GM19455 (cell line): ENCODE results near the gene TUSC7.

Source experiments
- ATAC-seq: cut with Tn5 transposase; IDR thresholded peaks from one replicate; pipeline ENCODE4 v1.9.1; 2021; ENCODE audit not compliant: unreplicated experiment

The TUSC7 gene

DNA sequence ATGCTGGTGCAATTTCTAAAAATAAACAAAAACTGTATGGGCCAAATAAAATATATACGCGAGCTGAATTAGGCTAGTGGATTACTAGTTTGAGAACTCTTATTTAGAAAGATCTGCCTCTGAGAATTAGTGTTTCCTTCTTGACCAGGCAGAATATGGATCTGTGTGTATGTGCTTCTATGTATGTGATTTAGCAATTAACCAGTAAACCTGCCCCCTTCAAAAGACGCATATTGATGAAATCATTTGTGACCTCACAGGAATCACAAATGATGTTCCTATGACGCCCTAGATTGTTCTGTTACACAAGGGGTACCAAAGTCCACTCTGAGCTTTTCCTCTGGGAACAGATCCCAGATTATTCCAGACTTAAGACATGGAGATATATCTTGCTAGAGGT is at the start of gene TUSC7:
Gene TUSC7 (plus strand): TSS at position 301 of the 400 bp plus-strand sequence.
- ATAC-seq: no peak

DNA sequence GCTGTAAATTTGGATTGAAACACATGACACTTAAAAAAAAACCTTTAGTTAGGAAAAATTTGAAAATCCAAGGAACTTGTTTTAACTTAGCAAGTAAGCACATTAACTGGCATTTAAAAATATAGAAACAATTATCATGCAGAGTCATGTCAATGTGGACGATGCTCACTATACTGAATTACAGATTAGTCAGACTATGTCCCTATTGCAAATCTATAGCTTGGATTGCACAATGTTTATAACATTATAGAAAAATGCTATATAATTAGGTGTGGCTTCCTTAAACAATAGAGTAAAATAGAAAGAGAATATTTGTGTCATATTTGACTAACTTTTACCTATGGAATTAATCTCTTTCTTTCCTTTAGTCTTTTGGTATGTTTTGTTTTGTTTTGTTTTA is 48.4 kb upstream of the TUSC7 start:
- no peak for ATAC-seq

DNA sequence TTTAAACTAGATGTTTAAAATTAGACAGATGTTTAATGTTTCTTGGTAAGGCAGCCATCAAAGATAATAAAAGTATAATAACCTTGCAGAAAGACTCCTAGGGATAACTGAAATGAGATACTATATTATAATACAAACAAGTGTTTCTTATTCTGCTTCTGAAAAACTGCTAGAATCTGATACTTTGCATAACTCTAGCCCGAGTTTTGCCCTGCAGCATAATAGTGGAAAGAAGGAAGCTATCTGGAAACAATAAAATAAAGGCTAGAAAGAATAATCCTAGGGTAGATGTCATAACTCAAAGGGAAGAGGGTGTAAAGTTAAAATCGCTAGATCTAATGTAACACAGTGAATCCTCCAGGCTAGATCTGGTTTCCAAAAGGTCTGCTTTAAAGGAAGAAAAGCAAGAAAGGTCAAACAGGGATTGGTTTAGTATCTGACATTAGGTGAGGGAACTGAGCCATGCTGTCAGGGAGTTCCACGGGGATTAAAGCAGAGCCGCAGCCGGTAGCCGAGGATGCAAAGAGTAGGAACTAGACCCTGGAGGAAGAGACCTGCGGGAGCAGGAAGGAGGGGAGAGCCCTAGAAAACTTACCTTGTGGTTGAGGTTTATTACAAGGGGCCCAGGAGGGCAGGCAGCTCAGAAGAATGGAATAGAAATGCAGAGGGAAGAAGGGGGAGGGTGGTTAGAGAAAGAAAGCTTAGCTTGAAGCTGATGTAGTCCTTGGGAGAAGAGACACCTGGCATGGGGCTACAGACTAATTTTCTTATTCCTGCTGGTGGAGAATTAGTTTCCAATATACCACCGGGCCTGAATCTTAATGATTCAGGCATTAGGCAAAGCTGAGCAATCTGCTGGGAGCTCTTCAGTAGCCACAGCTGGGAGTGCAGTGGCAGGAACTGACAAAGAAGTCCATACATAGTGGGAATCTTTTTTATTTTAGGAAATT is 46.1 kb upstream of the TUSC7 start:
- no peak for ATAC-seq

DNA sequence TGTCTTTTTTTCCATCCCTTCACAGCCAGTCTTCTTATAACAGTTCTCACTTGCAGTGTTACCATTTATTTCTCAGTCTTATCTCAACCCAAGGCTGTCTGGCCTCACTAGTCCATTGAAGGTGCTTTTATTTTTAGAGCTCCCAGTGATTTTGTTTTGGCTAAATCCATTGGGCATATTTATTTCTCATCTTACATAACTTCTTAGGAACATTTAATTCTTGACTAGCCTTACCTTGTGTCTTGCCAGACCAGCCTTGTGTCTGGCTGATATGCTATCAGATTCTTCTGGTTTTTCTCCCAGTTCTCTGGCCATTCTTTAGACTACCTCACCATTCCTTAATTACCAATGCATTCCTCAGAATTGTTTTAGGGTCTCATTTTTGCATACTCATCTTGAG is 42.3 kb upstream of the TUSC7 start:
- ATAC-seq: no peak

DNA sequence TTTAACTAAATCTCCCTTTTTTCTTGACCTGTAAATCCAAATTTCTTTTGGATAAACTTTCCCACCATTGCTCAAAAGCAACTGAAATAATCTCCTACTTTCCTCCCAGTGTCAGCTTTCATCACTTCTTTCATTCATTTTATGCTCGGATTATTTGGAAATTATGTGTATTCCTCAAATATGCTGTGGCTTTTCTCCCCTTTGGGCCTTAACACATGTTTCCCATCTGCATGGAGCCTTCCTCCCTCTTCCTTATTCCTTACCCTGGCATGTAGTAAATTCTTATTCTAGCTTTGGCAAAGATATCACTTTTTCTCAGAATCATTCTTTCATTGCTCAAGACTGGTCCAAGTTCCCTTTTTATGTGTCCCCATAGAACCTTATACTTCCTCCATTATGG is 41.8 kb upstream of the TUSC7 start:
- ATAC-seq: no peak

DNA sequence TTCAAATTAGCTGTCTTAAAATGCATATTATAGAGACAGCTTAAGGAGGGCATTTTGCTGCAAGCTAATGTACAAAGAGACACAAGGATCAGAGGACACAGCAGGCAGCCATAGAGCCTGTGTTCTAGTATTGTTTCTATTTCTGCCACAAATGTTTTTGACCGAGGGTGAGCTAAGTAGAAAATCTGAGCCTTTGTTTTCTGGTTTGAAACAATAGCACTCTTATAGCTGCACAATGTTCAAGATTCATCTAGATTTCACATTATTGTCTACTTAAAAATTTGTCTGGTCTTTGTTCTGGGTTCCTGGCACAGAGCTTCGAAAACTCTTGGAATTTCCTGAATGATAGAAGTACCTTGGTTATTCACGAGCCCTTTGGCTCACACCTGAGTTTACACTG is 40.0 kb upstream of the TUSC7 start:
- ATAC-seq: no peak

DNA sequence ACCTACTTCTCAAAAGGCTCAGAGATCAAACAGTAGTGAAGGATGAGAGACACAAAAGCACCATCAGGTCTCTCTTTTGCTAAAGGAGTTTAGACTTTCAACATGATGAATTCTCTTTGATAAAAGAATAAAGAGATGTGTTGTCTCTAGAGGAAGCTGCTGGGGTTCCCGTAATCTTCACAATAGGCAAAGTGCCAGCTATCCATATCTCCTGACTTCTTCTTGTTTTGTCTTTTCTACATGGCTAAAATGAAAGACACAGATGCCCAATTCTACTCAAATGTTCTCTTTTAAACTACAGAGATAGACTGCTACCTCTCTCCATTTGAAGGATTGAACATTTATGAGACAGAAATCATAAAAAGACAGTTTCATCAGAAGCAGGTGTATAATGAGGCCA is 38.4 kb upstream of the TUSC7 start:
- ATAC-seq: no peak

DNA sequence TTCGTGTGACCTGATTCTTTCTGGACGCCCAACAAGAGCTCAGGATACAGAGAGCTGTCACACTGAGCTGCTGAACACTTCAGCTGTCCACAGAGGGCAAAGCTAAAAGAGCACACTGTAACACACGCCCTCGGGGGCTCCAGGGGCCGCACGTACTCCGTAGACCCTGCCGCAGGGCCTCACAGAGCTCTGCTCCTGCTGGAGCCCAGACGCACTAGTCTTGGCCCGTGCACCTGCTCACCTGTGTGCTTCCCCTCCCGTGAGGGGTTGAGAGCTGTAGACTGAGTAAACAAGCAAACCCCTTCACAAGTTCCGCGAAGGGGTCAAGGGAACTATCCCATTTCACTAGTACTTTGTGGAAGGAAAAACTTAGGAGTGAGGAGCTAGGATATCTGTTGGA is 30.7 kb upstream of the TUSC7 start:
- ATAC-seq: no peak

DNA sequence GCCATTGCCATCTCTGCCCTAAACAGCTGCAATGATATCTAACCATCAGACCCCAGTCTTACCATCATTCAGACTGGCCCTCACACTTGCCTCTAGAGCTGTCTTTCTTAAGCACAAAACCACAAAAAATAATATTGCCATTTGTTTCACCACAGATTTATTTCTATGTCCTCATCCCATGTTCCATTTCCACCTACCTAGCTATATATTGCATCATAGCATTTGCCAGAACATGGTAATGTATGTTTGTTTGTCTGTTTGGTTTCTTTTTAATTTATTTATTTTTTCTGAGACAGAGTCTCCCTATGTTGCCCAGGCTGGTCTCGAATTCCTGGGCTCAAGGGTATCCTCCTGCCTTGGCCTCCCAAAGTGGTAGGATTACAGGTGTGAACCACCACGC is 18.5 kb upstream of the TUSC7 start:
- no peak for ATAC-seq

DNA sequence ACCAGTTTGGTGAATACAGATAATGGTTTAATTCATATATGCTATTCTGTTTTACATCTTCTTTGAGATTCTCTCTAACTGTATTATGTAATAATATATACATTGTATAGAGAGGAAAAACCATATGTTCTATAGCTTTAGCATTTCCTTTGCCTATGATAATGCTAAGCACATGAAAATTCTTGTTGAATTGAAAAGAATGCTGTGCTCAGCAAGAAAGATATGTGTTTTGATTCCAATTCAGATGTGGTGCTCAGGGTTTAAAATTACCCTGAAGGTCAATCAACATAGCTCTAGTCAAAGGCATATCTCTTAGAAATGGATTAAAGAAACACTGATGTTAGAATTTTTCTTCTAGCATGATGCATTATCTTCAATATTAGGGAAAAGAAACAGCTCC is 8.5 kb upstream of the TUSC7 start:
- ATAC-seq: no peak

DNA sequence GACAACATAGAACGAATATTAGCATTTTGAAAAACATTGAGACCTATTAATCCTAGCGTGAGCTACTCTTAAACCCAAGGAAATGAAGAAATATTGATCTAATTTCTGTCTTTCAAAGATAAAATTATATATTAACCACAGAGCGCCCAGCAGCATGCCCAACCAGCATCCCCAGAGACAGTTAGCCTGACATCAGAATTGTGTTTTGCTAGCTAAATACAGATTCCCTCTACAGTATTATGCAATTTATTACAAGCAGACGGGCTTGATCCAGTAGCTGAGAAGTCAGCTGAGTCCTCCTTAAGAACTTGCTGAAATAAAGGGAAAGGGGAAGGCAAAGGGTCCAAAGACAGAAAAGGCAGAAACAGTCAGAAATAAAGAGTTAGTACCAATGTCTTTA is 7.2 kb upstream of the TUSC7 start:
- ATAC-seq: no peak

DNA sequence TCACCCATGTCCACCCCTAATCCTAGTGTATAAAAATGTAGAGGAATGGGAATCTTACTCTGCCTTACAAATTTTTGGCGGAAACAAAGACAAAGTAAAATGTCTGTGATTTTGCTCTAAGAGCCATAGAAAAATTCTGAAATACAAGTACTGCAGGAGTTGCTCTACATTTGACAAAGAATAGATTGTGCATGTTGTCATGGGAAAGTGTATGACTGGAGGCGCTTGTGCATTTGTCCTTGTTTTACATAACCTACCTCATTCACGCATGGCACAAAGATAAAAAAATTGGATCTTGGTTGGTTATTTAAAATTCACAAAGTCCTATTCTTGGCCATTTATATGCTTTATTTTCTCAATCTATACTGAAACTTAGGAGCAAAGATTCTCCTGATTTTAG is 2.0 kb upstream of the TUSC7 start:
- ATAC-seq: no peak

DNA sequence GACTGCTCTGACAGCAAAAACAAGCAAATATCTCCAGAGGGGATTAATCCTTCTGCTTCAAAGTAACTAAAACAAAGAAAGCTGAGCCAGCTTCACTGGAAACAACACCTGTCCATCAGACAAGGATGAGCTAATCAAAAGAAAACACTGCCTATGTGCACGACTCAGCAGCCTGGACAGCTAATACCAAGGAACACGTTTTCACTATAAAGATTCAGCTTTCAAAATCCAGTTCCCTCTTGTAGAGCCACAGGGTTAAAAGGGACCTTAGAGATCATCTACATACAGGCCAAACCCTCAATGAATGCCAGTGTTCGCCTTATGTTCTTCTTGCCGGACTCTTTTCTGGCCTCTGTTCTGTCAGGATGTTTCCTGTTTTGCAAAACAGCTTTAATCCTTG is 6.9 kb downstream of the TUSC7 start:
- no peak for ATAC-seq

DNA sequence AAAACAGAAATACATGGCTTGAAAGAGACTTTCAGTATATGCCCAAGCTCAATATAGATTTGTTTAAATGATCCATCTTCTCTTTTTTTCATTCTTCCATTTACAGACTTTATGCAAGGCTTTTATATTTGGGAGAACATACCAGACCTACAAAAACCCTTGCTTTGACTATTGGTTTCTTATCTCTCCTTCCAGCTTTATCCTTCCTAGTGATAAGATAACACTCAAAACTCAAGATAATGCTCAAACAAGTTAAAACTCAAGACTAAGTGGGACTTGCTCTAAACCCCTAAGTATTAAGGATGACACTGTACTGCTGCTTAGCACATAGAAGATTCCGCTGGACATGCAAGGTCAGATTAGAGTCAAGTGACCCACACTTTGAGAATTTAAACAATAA is 8.0 kb downstream of the TUSC7 start:
- ATAC-seq: no peak

DNA sequence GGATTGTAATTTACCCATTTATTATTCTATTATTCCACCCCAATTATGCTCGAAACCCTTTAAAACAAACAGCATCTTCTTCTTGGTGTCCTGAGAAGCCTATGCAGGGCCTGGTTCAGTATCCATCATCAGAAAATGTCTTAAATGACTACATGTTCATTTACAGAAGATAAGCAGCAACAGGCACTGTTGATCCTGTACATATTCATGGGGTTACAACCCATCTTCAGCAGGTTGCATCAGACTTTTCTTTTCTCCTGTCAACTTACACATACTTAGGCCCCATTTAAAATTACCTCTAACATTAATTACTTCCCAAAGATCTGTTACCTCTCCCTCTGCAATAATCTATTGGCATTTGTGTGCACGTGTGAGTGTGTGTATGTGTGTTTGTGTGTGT is 18.9 kb downstream of the TUSC7 start:
- ATAC-seq: no peak

DNA sequence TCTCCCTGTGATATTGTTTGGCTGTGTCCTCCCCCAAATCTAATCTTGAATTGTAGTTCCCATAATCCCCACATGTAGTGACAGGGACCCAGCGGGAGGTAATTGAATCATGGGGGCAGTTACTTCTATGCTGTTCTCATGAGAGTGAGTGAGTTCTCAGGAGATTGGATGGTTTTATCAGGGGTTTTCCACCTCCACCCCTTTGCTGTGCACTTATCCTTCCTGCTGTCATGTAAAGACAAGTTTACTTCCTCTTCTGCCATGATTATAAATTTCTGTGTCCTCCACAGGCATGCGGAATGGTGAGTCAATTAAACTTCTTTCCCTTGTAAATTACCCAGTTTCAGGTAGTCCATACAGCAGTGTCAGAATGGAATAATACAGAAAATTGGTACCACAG is 24.7 kb downstream of the TUSC7 start:
- no peak for ATAC-seq

DNA sequence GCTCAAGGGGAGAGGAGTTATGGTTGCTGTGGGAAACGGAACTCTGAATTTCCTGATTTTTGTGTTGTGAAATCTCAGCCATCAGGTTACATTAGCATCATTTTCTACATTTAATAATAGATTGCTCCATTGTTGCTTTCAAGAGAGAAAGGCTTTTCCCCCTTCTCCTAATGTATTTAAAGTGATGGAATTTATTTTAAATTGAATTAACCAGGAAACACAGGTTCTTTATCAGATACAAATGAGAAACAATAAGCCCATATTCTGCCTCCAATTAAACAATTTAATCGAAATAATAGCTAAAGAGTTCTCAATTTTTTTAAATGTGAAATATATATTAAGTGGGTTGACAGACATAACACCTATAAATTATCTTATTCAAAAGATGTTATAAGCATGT is 30.1 kb downstream of the TUSC7 start:
- ATAC-seq: no peak

DNA sequence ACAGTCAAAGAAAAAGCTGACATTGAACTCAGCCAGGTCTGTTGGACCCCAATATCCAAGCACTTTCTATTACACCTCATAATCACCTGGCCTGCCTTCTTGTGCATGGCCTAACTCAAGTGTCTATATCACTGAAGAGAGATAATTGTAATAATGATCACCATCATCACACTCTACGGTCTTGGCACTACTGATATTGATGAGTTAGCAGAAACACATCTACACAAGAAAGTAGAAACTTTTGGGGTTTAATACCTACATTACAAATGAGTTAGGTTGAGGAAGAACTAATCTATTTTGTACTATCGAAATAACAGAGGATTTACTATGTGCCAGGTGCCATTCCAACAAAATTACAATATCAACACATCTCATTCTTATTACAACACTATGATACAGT is 30.7 kb downstream of the TUSC7 start:
- no peak for ATAC-seq

DNA sequence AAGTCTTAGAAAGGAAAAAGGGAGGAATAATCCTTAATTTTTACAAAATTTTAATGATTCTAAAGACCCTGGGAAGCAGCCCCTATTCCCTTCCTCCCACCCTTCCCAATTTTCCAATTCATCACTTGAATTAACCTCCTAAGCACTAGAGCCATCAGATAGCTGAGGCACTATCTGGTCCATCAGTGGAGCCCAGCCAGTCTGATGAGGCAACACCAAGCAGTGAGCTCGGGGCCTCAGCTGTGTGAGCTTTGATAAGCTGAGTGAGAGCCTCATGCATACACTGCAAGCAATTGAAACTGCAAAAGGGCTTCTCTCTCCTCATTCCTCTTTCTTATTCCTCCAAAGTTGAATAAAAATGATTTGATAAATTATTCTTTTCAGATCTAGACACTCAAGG is 31.9 kb downstream of the TUSC7 start:
- no peak for ATAC-seq

DNA sequence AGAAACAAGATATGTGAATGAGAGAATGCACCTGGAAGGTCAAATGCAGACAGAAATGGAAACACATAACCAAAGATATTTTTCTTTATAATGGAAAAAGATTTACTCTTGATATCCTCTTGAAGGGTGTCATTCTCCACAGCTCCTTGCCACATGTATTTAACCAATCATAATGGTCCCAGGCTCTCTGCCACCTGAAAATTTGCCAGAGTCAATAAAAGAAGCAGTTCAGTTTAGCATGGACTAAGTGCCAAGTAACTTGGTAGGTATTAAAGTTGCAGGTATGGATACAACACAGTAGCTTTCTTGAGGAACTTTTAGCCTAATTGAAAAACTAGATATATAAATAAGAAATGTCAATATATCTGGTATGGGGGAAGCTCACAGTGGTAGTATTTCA is 33.5 kb downstream of the TUSC7 start:
- ATAC-seq: no peak

DNA sequence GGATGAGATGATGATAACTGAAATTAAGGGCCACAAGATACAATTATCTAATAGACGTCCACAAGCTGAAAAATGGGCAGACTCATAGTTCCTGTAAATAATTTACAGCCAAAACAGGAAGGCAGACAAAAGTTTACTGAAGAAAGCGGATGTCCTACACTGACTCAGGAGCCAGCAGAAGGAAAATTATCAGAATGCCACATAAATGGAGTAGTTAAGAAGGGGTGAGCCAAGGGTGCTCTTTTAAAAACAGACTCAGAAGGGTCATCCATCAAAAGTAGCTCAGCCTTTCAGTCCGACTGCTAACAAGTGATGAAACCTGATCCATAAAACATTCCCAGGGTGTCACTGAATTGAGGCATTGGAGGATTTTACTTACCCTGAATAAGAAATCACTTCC is 39.8 kb downstream of the TUSC7 start:
- ATAC-seq: no peak

DNA sequence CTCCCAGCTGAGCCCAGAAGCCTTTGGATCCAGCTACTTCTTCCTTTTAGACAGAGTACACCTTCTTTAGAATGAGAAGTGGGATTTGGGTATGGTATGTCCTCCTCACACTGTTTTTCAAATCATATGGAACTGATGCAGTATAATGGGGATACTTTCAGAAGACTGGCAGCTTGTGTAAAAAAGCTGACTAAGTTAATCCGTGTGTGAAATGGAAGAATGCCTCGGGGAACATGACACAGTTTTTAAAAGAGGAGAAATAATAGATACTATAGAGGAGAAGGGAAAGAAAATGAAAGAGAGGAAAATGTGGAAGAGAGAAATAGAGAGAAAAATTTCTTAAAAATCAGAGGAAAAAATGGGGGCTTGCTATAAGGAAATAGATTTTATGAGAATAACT is 47.7 kb downstream of the TUSC7 start:
- no peak for ATAC-seq

DNA sequence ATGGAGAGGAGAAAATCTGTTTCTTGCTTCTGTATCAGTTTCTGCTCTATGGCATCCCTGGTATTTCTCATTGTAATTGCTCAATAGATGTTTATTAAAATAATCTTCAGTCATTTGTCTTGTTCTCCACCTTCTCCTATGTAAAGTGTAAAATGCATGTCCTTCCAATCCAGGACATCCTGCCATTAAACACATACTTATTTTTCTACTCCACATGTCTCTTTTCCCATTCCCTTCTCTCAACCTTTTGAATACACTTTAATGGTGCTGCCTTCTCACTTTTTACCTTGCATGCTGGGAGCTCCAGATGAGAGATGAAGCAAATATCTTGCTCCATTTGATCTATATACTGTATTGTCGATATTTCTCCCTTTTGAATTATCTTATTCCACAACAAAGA is 49.7 kb downstream of the TUSC7 start:
- no peak for ATAC-seq
